B cell (primary cell): ENCODE measurements around the gene LMNTD2. TPM values are rescaled to one million over a fixed set of nuclear protein-coding genes. Genes with fewer than 3 reads are reported as not detected.

Experiments used
- ATAC-seq: fragments of 200-7000 bp; cut with Tn5 transposase; one replicate; pipeline ENCODE4 v1.10.0; 2021; ENCODE audit warnings: low read depth, mild to moderate bottlenecking, moderate number of reproducible peaks, moderate library complexity
- CTCF ChIA-PET: fragments of 350-600 bp; sonication (Branson Sonifier 250); formaldehyde crosslinking; loops from one replicate; lab custom pipeline; 2021; ENCODE audit warnings: antibody characterized with exemption, inconsistent platforms; lab: Charles Lee
- POLR2A ChIA-PET: fragments of 350-600 bp; sonication (Branson Sonifier 250); formaldehyde crosslinking; loops from one replicate; lab custom pipeline; 2021; ENCODE audit warnings: antibody characterized with exemption; lab: Charles Lee
- DNase-seq: peaks from one replicate; pipeline ENCODE4 v3.0.0; 2013
- H2AFZ ChIP-seq: 2 replicates; pipeline ENCODE4 v1.6.1; 2012; ENCODE audit warnings: mild to moderate bottlenecking, low read depth, low read length; ENCODE audit not compliant: insufficient read depth, poor library complexity, severe bottlenecking
- H3K27ac ChIP-seq, 2 donors: 1 replicate in 1 of 2; 2 replicates in 1 of 2; pipeline ENCODE4 v1.5.1; 2012 to 2013; ENCODE audit warnings: low read length in 2 of 2, mild to moderate bottlenecking in 2 of 2, moderate library complexity in 1 of 2
- H3K27me3 ChIP-seq, 4 experiments: fragments of 200-600 bp in 1 of 4; sonication (generic) in 1 of 4; replicated peaks in 1 of 4; 1 replicate in 2 of 4; 2 replicates in 2 of 4; pipeline versions ENCODE4 v1.6.1 to v1.7.0; 2013 to 2016; ENCODE audit warnings: low read length in 3 of 4, mild to moderate bottlenecking in 2 of 4, mixed read lengths in 1 of 4, moderate library complexity in 1 of 4; ENCODE audit not compliant: insufficient read depth in 4 of 4, control insufficient read depth in 3 of 4; ENCODE audit errors: control extremely low read depth in 1 of 4
- H3K36me3 ChIP-seq, 2 experiments: replicated peaks in 1 of 2; 1 replicate in 1 of 2; 2 replicates in 1 of 2; pipeline versions ENCODE4 v1.6.1 to v1.7.1; 2013; ENCODE audit warnings: low read length in 1 of 2; ENCODE audit not compliant: insufficient read depth in 2 of 2, control insufficient read depth in 1 of 2; ENCODE audit errors: control extremely low read depth in 1 of 2, extremely low read depth in 1 of 2
- H3K4me1 ChIP-seq, 2 donors: fragments of 200-600 bp in 1 of 2; sonication (generic) in 1 of 2; 1 replicate in 1 of 2; 2 replicates in 1 of 2; pipeline versions ENCODE4 v1.5.1 to v1.6.1; 2013 to 2017; ENCODE audit warnings: low read length in 2 of 2; ENCODE audit not compliant: control insufficient read depth in 2 of 2, insufficient read depth in 2 of 2
- H3K4me2 ChIP-seq: replicated peaks from 2 replicates; pipeline ENCODE3; 2012; ENCODE audit warnings: mild to moderate bottlenecking, low read depth, low read length; ENCODE audit not compliant: poor library complexity, severe bottlenecking
- H3K4me3 ChIP-seq, 5 experiments: fragments of 200-600 bp in 1 of 5; sonication (generic) in 1 of 5; 1 replicate in 3 of 5; 2 replicates in 2 of 5; pipeline versions ENCODE4 v1.5.1 to v1.7.0; 2011 to 2016; ENCODE audit warnings: low read length in 4 of 5, mild to moderate bottlenecking in 4 of 5, low read depth in 2 of 5, control low read depth in 1 of 5, moderate library complexity in 1 of 5; ENCODE audit not compliant: insufficient read depth in 1 of 5; ENCODE audit errors: control extremely low read depth in 1 of 5, extremely low read depth in 1 of 5
- H3K79me2 ChIP-seq: fragments of 200-600 bp; sonication (generic); one replicate; pipeline ENCODE4 v1.6.0; 2016; ENCODE audit warnings: low read length; ENCODE audit not compliant: control insufficient read depth, insufficient read depth
- H3K9ac ChIP-seq: fragments of 200-600 bp; sonication (generic); 2 replicates; pipeline ENCODE4 v1.6.1; 2017; ENCODE audit warnings: mild to moderate bottlenecking, low read length, moderate library complexity
- H3K9me3 ChIP-seq, 3 donors: one replicate each; pipeline versions ENCODE4 v1.6.1 to v1.7.1; 2013; ENCODE audit warnings: low read length in 2 of 3; ENCODE audit not compliant: control insufficient read depth in 2 of 3, insufficient read depth in 1 of 3; ENCODE audit errors: control extremely low read depth in 1 of 3
- H4K20me1 ChIP-seq: 2 replicates; pipeline ENCODE4 v1.6.0; 2012; ENCODE audit warnings: mild to moderate bottlenecking, low read length; ENCODE audit not compliant: insufficient read depth, control insufficient read depth, poor library complexity, severe bottlenecking
- H3K27ac Mint-ChIP-seq: one replicate; pipeline ENCODE4 v1.8.0; 2021; ENCODE audit warnings: mixed read lengths
- H3K27me3 Mint-ChIP-seq: one replicate; pipeline ENCODE4 v1.8.0; 2021; ENCODE audit warnings: mixed read lengths
- H3K4me1 Mint-ChIP-seq: one replicate; pipeline ENCODE4 v1.8.0; 2021; ENCODE audit warnings: mixed read lengths
- H3K4me3 Mint-ChIP-seq: one replicate; pipeline ENCODE4 v1.8.0; 2021; ENCODE audit warnings: mixed read lengths
- H3K9me3 Mint-ChIP-seq: one replicate; pipeline ENCODE4 v1.8.0; 2022; ENCODE audit warnings: mixed read lengths; ENCODE audit not compliant: insufficient read depth
- EZH2 ChIP-seq: IDR thresholded peaks from 2 replicates; pipeline ENCODE4 v1.6.1; 2012; ENCODE audit warnings: borderline replicate concordance, low read depth, mild to moderate bottlenecking, moderate library complexity, low read length; ENCODE audit not compliant: insufficient read depth, poor library complexity, severe bottlenecking
- WGBS: methylation state at CpG from one replicate; pipeline ENCODE4 v1.1.5; 2013; ENCODE audit warnings: missing lambda C conversion rate; ENCODE audit not compliant: insufficient coverage; 5-methylcytosine and 5-hydroxymethylcytosine counted together
- intact Hi-C: fragments of 100-400 bp; cut with micrococcal nuclease; formaldehyde crosslinking; loops from one replicate; pipeline ENCODE4 v1.10.0; 2022
- polyA minus RNA-seq: library from RNA; depleted of rRNA, polyadenylated mRNA; stranded (reverse); fragments of >200 nt; gene quantifications from 2 replicates; pipeline ENCODE4 v1.2.3, GENCODE V29; 2012
- polyA plus RNA-seq: library from polyadenylated mRNA; depleted of rRNA; stranded (reverse); fragments of >200 nt; gene quantifications from 2 replicates; pipeline ENCODE4 v1.2.3, GENCODE V29; 2012
- total RNA-seq, 2 donors: library from RNA; stranded (reverse); fragments of 120-200 nt in 1 of 2; gene quantifications; 1 replicate in 1 of 2; 2 replicates in 1 of 2; pipeline versions ENCODE4 v1.2.3 to v1.2.4, GENCODE V29; 2013 to 2022
- TF ChIP-seq, protein P1 (sequence below): fragments of 200-600 bp; IDR thresholded peaks from one replicate; pipeline ENCODE4 v1.8.0; 2022; ENCODE audit warnings: antibody characterized with exemption, mild to moderate bottlenecking

The LMNTD2 gene, protein sequence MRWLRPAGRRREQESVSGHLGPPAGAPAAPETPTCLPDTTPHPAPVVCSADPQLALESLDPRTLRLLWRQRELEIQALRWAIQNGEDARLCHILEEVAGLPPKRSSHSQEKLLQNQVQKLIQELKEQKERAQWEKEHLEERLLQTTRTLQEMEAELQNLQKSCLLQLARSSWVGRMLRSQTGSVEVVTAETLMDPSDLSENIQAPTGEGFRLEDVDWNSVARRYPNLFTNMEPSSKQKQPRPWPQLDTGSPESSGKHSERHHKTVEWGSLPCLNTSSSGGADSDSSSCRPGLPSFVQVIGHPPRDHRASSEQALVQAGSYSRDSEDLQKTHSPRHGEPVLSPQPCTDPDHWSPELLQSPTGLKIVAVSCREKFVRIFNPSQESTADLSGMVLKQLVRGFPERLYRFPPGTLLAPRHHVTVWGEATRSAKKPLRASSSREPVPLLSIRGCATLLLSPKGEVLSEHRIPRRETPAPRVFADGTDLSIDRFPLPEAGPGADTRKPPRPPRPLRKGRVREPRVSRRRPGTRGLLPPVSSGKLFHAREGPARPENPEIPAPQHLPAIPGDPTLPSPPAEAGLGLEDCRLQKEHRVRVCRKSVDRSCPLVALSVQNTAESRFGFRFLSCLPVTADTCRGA
- total RNA-seq: 19.7 and 21.4 TPM in 2 replicates
- 5.6 TPM for total RNA-seq (2013)
- 29.6 and 34.9 TPM in 2 replicates for polyA plus RNA-seq
- 8.0 and 10.3 TPM in 2 replicates for polyA minus RNA-seq

DNA sequence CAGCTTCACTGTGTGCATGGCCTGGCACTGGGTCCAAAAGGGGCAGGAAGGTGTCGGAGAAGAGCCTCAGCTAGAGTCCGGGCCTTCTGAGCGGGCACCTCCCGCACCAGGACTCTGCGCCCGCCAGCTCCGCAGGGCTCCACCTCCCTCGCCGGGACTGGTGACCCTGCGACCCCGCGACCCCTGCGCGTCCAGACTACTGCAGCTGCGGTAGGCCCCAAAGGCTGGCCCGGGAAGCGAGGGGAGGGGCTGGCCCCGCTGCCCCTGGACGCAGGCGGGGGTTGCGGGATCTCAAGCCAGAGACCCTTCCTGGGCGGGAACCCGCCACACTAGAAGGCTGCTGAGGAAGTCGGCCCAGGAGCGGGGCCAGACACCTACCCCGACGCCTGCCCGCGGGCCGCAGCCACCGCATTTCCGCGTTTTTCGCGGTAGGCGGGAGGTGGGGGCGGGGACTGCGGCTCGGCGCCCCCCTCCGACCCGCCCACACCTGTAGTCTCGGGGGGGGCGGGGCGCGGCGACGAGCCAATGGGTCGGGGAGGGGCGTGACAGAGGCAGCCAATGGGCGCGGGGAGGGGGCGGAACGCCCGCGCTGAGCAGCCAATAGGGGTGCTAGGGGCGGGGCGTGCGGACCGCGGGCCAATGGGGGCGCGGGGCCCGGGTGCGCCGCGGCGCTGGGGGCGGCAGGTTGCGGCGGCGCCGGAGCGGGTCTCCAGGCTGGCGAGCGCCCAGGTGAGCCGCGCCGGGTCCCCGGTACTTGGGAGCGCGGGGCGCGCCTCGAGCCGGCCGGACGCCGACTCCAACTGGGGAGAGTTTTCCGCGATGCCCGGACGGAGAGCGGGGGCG is at the start of gene LMNTD2, which contains the start of gene RASSF7:
Gene LMNTD2 (minus strand): TSS at position 434 of the 843 bp plus-strand sequence. CDS start 22 bp downstream, at position 412.
Gene RASSF7 (plus strand): TSS at position 666 of the 843 bp plus-strand sequence. CDS start 799 bp downstream, outside the sequence.
- POLR2A ChIA-PET: interaction anchor here (0.7 to 1.2 kb wide), 3 partner anchors 15 to 24 kb away, joined by 4 to 6 read pairs (median 5); partner anchors contain the start of genes LRRC56 and PHRF1

More for the DNA sequence above, at the start of gene LMNTD2, which contains the start of gene RASSF7:
- Histone ChIP-seq H3K9me3 (no peaks in the 10 kb centered on the region), H3K79me2 (peaks cover 18% of the 10 kb centered on the region), H3K27ac (peak within 1 kb of the TSS; percentile 75 to 89), H4K20me1 (peaks cover 31% of the 10 kb centered on the region), H3K4me3 (peak within 1 kb of the TSS; percentile 15 to 70 (median 66)), H3K27me3 (peaks cover 0 to 8% (median 2%) of the 10 kb centered on the region in 4 experiments), H3K4me2 (peak within 1 kb of the TSS; percentile 87), H3K4me1 (peaks cover 14 to 29% of the 10 kb centered on the region in 2 donors), H3K9ac (peak within 1 kb of the TSS; percentile 73), H2AFZ (peak within 1 kb of the TSS; percentile 83), H3K36me3 (no peaks in the 10 kb centered on the region)
- peak within 1 kb of the TSS; percentile 88 for H3K4me3 Mint-ChIP-seq
- peaks cover 16% of the 10 kb centered on the region for H3K4me1 Mint-ChIP-seq
- intact Hi-C loops: loop anchor here (1.0 to 5.0 kb wide), 6 partner anchors 8 to 187 kb away; partner anchors contain the start of genes LRRC56, RNH1 and TALDO1
- no peaks in the 10 kb centered on the region for H3K9me3 Mint-ChIP-seq
- WGBS: 2% methylated on average over 84 of the region's 95 CpGs
- CTCF ChIA-PET: interaction anchor here (0.9 to 1.4 kb wide), 3 partner anchors 15 to 165 kb away, joined by 3 to 6 read pairs (median 5); no protein-coding TSS in a partner anchor
- H3K27me3 Mint-ChIP-seq: no peaks in the 10 kb centered on the region
- peak within 1 kb of the TSS; percentile 83 for H3K27ac Mint-ChIP-seq
- TF ChIP-seq, protein P1, sequence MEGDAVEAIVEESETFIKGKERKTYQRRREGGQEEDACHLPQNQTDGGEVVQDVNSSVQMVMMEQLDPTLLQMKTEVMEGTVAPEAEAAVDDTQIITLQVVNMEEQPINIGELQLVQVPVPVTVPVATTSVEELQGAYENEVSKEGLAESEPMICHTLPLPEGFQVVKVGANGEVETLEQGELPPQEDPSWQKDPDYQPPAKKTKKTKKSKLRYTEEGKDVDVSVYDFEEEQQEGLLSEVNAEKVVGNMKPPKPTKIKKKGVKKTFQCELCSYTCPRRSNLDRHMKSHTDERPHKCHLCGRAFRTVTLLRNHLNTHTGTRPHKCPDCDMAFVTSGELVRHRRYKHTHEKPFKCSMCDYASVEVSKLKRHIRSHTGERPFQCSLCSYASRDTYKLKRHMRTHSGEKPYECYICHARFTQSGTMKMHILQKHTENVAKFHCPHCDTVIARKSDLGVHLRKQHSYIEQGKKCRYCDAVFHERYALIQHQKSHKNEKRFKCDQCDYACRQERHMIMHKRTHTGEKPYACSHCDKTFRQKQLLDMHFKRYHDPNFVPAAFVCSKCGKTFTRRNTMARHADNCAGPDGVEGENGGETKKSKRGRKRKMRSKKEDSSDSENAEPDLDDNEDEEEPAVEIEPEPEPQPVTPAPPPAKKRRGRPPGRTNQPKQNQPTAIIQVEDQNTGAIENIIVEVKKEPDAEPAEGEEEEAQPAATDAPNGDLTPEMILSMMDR: no peak
- no peak for TF ChIP-seq EZH2
- ATAC-seq (peak; percentile 97), DNase-seq (peak; percentile 95)
